Measurements from ENCODE around the gene CCL3. TPM values are rescaled to one million over a fixed set of nuclear protein-coding genes. Genes with fewer than 3 reads are reported as not detected.

Gene CCL3
- total RNA-seq, 1 experiment from 2014 or later, result 0.98 TPM

GRCh38 chr17:36112572-36112971 lies 22.6 kb upstream of the CCL3 start:
- no peaks in the 10 kb centered on the region for H3K4me1 ChIP-seq (ENCODE audit: control insufficient read depth in 1 of 2, insufficient read depth in 2 of 2, low read length in 2 of 2)
- ChIA-PET CTCF (interaction anchor here (3.2 kb wide), 1 partner anchor 36 kb away, joined by 13 read pairs; no protein-coding TSS in a partner anchor), POLR2A (no interaction called here), RAD21 (ENCODE audit: low non-redundant PET in 1 of 2, low total read pairs in 2 of 2, uncharacterized antibody in 2 of 2, unreplicated experiment in 2 of 2) (no interaction called here)
- H3K4me2 ChIP-seq (ENCODE audit: low read length), result no peak overlapping the region
- no peaks in the 10 kb centered on the region for H4K20me1 ChIP-seq (ENCODE audit: insufficient read depth)
- no peaks in the 10 kb centered on the region for H3K9me2 ChIP-seq (ENCODE audit: insufficient read depth)
- BruUV-seq (replicated peaks), result no TSS peak
- H3K9me3 ChIP-seq (ENCODE audit: control insufficient read depth in 1 of 2, insufficient read depth in 1 of 2, low read depth in 1 of 2, low read length in 2 of 2), result peaks cover 0 to 6% of the 10 kb centered on the region in 2 experiments; a peak in 1 of 4 replicates
- H3K9ac ChIP-seq (ENCODE audit: low read length), result no peak overlapping the region
- DNase-seq (ENCODE audit: low read depth, low spot score) (no peak), ATAC-seq (no peak)
- no peaks in the 10 kb centered on the region for H3K36me3 ChIP-seq (ENCODE audit: control insufficient read depth in 1 of 2, insufficient read depth in 2 of 2, low read length in 2 of 2)
- H3K4me3 ChIP-seq (replicated peaks in 1 of 2; ENCODE audit: low read depth in 1 of 2, low read length in 2 of 2), result no peak overlapping the region
- no peaks in the 10 kb centered on the region; the same call in 1 of the 2 replicates for H3K27me3 ChIP-seq (ENCODE audit: insufficient read depth, low read length)
- intact Hi-C loops (cut with micrococcal nuclease), result no loop called here
- H2AFZ ChIP-seq (ENCODE audit: low read depth, low read length, poor library complexity, severe bottlenecking), result no peak overlapping the region
- TF ChIP-seq MAX (IDR thresholded peaks at IDR 0.05), result no peak
- TF ChIP-seq EZH2phosphoT487 (IDR thresholded peaks at IDR 0.05; ENCODE audit: borderline replicate concordance), result no peak
- TF ChIP-seq, protein P1, sequence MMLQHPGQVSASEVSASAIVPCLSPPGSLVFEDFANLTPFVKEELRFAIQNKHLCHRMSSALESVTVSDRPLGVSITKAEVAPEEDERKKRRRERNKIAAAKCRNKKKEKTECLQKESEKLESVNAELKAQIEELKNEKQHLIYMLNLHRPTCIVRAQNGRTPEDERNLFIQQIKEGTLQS (IDR thresholded peaks at IDR 0.05), result no peak
- TF ChIP-seq JUND (IDR thresholded peaks at IDR 0.05), result no peak
- no peak for TF ChIP-seq SIN3A (IDR thresholded peaks at IDR 0.05; ENCODE audit: low read depth)
- no peak for TF ChIP-seq POLR2AphosphoS5 (IDR thresholded peaks at IDR 0.05; ENCODE audit: low read depth, low read length)
- no peak for TF ChIP-seq CEBPB (IDR thresholded peaks at IDR 0.05; ENCODE audit: low read depth)
- TF ChIP-seq EGR1 (IDR thresholded peaks at IDR 0.05; ENCODE audit: low read depth), result no peak
- TF ChIP-seq POLR2A (IDR thresholded peaks at IDR 0.05; ENCODE audit: borderline replicate concordance, extremely low read depth, insufficient read depth, insufficient read length), result no peak
- TF ChIP-seq YY1 (IDR thresholded peaks at IDR 0.05; ENCODE audit: extremely low read depth, insufficient replicate concordance, low read depth, low read length), result no peak
- TF ChIP-seq FOSL1 (IDR thresholded peaks at IDR 0.05; ENCODE audit: low read depth), result no peak
- no peak for TF ChIP-seq RAD21 (IDR thresholded peaks at IDR 0.05; ENCODE audit: low read depth)
- TF ChIP-seq SRF (IDR thresholded peaks at IDR 0.05; ENCODE audit: low read depth), result no peak
- no peak for TF ChIP-seq ZFX (IDR thresholded peaks at IDR 0.05)
- no peak for TF ChIP-seq ZBTB33 (IDR thresholded peaks at IDR 0.05; ENCODE audit: extremely low read depth, insufficient replicate concordance, low read length)
- no peak for TF ChIP-seq CBX3 (IDR thresholded peaks at IDR 0.05; ENCODE audit: low read depth)
- TF ChIP-seq ZNF274 (IDR thresholded peaks at IDR 0.05; ENCODE audit: low read depth, low read length), result no peak
- TF ChIP-seq REST (IDR thresholded peaks at IDR 0.05; ENCODE audit: low read depth), result no peak
- TF ChIP-seq ELF1 (IDR thresholded peaks at IDR 0.05; ENCODE audit: borderline replicate concordance, low read depth), result no peak
- TF ChIP-seq SP1 (IDR thresholded peaks at IDR 0.05; ENCODE audit: low read depth), result no peak
- H3K79me2 ChIP-seq (ENCODE audit: insufficient read depth, low read length), result no peaks in the 10 kb centered on the region
- H3K27ac ChIP-seq (ENCODE audit: low read depth, low read length), result no peak overlapping the region
